GDM1 (cell line): ENCODE data around the gene HABP2.

Experiments
- DNase-seq: peaks from one replicate; lab custom pipeline; 2025; lab: John Stamatoyannopoulos, UW

HABP2 gene

DNA sequence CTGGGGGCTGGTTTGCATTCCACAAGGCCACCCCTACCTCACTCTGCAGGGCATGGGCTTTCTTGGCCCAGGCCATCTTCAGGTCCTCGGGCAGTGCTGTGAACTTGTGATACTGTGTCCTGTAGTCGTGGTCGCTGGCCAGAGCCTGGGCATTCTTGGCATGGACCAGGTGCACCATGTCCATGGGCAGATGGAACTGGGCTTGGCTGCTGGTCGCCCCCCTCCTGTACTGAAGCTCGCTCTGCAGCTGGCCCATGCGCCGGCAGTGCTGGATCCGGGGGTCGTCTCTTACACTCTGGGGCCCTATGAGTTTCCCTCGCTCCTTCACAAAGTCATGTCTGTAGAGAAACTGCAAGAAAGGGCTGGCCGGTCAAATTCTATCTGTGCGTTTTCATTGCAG, 51.7 kb downstream of the HABP2 start:
- DNase-seq = no peak

DNA sequence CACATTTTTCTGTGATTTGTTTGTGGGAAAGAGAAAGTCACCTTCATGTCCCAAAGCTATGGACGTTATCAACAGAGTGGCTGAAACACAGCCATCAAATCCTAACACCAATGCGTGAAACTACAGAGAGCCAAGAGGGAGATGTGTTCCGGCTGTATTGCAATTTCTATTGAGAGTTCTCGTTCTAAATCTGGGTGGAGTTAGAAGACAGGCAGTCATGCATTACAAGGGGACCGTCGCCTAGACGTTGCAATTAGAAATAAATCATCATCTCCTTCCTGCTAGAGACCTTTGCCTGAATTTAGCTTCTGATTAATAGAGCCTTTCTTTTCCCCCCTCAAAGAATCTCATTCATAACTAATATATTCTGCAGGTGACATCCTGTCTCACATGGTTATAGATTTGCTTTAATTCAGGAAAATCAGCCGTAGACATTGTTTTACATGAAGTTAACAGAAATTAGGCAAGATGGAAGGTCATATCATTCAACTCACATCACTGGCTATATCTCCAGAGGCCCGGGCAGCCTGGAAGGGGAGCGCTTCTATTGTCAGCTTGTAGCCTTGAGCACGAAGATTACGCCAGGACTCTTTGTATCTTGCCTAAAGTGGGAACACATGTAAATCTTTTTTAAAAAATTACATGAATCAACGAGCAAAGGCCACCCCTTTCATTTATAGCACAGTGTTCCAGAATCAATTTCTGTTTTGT, 52.6 kb downstream of the HABP2 start:
- no peak for DNase-seq

DNA sequence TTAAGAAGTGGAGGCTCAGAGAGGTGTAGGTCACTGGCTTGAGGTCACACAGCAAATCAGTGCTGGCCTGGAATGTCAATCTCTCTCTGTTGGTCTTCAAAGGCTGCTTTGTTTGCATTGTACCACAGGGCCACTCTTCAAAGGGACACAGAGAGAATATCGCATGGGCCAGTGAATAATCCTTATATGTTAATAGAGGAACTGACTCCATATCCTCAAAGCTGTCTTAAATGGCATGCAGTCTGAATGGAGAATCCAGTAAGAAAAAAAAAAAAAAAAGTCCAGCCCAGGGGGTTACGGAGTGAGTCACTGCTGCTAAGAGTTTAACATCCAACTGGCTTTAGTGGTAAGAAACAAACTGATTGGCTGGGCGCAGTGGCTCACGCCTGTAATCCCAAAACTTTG, 56.9 kb downstream of the HABP2 start:
- DNase-seq = no peak

DNA sequence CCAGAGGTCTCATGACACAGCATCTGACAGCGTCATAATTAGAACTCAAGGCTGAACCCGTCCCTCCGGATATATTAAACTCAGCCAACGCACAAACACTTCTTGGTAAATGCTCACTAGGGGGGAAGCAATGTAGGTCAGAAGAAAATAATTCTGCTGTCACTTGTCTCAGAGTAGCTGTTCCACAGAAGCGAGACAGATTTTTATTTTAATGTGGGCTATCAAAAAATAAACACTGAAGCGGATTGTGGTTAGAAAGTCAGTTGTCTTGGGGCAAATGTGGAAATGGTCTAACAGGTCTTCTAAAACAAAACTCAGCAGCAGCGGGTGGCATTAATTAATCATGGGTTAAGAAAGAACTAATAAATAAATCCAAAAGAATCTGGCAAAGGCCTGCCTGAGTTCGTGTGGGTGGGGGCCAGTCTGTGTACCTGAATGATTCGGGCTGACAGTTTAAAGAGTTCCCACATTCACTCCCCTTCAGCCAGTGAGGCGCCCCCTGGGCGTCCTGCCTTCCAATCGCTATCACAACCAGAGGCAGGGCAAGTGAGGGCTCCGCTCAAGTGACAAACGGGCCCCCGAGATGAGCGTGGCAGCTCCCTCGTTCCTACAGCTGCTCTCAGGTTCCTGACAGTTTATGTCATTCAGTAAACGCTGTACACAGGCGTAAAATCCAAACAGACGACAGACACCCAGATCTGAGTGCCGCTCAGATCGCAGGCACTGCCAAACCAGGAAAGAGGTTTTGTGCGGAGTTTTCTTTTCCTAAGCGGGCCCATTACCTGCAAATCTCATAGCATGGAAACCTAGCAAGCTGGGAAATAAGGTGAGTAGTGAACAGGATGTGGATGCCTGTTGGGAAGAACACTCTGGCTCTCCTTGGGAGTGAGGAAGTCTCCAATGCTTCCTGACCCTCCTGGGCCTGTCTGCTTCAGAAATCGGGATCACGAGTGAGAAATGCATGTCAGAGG, 58.1 kb downstream of the HABP2 start:
- no peak for DNase-seq

DNA sequence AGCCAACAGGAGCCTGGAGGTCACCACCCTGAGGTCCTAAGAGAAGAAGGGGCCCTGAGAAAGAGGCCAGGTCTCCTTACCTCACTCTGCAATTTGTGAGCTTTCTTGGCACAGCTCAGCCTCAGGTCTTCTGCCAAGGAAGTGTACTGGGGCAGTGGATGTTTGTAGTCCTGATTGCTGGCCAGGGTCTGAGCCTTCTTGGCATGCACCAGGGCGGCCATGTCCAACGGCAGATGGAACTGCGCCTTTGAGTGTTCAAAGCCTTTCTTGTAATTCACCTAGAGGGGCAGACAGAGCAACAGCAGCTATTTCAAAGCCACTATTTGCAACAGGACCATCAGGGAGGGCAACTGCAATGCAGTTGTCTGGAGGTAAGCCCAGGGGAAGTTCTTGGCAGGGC, 59.3 kb downstream of the HABP2 start:
- no peak for DNase-seq

DNA sequence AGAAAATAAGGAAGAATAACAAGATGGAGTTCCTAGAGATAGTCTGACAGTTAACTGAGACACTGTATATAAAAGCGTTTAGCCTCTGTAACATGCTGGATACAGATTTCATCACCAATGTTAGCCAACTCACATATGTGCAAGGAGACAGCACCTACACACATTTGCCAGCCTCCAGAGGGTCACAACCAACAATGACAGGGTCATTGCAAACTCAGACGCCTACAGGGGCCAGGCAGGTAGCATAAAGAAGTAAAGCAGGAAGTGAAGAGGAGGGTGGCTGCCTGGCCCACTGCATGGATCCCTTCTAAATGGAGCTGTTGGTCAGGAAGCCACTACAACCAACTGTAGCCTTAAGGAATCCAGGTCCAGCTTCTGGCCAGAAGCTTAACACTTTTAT, 60.6 kb downstream of the HABP2 start:
- DNase-seq = no peak

DNA sequence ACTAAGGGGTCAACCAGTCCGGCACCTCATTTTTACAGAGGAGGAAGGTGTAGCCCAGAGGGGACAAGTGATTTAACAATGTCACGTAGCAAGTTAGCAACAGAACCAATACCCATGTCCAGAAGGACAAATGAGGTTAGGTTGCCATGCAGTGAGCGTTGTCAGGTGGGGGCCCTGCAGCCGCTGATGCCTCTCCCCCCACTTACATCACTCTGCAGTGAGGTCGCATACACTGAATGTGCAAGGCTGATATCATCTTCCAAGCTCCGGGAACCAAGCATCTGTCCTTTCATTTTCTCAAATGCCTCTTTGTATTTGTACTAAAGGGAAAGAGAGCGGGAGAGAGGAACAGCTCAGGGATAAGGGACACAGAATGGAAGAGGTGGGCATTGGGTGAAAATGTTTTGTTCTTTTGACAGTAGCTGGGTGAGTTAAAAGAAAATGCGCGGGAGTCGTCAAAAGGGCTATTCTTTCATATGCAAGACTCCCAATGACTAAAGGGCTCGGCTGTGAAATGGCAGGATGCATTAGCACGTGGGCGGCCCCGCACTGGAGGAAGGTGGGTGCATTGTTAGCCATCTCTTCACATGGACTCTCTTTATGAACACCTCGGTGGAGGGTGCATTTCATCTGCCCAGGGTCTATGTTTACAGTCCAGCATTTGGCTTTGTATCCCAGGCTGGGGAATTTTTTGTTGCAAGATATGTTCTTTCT, 61.3 kb downstream of the HABP2 start:
- no peak for DNase-seq

DNA sequence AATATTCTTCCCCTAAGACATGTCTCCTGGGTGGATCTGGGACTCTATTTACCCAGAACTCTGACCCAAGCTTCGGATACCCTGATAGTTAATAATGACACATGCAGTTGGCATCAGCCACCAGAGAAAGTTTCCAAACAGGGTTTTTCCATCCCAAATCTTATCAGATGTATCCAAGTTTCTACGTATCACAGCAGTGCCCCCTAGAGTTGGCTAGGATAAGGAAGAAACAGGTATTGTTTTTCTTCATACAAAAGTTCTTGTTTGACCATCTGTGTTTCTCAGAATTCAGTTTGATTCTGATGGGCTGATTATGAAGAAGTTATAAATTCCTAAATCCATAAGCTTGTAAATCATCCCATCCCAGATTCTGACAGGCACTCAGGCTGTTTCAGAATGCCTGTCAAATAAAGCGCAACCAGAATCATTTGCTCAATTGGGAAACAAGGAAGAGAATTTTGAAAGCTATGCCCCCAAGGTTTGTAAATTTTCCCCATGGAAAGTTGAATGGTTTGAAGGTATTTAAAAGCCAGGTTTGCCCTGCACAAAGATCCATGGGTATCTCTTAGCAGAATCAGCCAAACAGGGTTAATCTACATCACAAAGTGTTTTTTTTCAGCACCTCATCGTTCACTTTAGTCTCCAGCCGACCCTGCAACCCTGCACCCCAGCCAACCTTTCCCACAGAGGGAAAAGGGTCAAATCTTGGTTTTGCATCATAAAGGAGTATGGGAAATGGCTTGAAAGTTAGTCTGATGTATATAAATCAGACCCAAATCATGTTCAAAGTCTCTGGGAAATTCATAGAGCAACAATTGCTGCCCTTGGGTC, 63.6 kb downstream of the HABP2 start:
- no peak for DNase-seq

DNA sequence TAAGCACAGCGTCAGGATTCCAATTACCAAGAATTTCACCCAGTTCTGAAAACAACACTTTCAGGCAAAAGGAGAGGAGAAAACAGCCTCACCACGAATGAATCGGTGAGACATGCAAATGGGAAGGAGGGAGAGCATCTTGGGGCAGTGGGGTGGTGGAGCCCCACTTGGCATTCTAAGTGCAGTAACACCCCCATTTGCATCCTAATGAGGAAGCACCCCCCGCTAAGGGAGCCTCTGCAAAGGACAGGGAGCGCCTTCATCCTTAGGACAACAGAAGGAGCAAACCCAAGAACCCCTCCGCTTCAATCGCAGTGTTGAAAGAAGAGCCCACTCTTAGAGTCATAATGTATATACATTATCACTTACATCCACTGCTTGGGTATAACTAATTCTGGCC, 64.2 kb downstream of the HABP2 start:
- no peak for DNase-seq

DNA sequence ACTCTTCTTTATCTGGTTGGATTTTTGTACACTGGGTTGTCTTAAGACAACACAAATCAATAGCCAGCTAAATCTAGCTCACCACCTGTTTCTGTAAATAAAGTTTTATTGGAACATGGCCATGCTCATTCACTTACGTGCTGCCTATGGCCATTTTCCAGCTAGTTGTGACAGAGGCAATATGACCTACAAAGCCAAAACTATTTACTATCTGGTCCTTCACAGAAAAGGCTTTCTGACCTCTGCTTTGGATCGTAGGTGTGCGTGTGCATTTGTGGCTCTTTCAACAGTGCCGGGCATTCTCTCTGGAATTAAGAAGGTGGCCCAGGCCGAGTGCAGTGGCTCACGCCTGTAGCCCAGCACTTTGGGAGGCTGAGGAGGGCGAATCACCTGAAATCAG, 65.5 kb downstream of the HABP2 start:
- no peak for DNase-seq

DNA sequence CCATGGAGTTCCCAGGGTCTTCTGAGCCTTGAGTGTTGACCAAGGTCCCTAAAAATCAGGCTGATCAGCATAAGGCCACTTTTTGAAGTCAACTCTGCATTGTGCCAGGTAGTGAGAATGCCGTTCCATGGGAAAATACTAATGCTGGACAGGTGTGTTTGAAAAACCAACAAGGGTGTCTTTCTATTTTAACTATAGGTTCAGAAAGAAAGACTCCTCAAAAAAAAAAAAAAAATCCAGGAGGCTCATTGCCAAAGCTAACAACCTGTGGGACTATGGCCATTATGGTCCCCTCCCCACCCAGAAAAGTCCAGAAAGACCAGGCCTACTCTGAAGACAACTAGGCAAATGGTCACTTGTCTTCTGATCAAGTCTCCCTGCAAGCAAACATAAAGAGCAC, 66.5 kb downstream of the HABP2 start:
- DNase-seq = no peak

DNA sequence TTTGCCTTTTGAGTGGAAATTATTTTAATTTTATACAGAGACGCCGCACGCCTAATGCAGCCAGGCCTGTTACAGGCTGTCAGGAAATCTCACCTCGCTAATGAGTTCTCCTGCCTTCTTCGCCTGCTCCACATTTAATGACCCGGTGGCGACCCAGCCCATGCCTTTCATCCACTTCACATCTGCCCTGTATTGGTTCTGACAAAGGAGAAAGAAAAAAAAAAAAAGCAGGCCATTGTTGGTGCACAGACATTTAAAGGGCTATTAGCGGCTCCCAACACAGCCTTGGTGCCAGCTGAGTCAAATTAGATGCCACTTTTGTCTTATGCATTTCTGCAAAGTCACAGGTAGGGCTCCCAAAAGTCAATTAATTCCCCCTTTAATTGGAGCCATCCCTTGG, 67.7 kb downstream of the HABP2 start:
- DNase-seq = no peak

DNA sequence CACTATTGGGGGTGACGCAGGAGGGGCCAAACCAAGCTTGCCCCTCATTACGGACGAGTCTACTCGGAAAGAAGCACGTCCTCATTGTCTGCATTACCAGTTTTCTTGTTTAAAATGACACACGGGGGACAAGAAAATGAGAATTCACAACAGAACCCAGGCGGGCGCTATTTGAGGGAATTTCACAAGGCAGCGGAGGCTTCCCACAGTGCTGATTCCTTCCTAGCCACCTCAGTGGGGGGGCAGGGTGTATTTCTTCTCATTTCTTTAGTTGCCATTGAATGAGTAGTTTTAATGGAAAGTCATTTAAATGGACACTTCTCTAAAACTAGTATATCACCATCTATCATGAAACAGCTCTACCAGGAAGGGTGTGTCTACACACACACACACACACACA, 68.1 kb downstream of the HABP2 start:
- DNase-seq = no peak

DNA sequence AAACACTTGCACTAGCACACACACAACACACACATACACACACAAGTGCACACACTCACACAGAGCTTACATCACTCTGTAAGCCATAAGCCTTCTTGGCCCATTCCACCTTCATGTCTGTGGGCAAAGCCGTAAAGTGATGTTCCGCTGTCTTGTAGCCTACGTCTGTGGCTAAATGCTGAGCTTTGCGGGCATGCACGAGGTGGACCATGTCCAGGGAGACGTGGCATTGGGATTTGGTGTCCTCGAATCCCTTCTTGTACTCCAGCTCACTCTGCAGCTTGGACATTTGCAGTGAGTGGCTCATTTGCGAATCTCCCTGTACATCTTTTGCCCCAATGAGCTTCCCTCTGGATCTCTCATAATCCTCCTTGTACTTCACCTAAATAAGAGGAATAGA, 68.9 kb downstream of the HABP2 start:
- DNase-seq = no peak

DNA sequence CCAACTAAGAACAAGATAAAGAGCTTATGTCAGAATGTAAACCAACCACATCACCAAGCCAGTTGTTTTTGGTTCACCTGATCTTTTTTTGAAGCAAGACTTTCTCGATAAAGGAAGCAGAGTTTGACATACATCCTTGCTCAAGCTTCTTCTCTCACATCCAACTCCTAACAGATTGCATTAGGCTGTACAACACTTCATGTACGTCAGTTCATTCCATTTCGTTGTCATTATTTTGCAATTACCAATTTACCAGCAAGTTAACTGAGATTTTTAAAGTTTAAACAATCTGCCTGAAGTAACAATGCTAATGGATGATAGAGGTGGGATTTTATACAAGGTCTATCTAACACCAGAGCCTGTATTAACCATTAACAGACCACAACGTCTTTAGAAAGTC, 70.0 kb downstream of the HABP2 start:
- no peak for DNase-seq

DNA sequence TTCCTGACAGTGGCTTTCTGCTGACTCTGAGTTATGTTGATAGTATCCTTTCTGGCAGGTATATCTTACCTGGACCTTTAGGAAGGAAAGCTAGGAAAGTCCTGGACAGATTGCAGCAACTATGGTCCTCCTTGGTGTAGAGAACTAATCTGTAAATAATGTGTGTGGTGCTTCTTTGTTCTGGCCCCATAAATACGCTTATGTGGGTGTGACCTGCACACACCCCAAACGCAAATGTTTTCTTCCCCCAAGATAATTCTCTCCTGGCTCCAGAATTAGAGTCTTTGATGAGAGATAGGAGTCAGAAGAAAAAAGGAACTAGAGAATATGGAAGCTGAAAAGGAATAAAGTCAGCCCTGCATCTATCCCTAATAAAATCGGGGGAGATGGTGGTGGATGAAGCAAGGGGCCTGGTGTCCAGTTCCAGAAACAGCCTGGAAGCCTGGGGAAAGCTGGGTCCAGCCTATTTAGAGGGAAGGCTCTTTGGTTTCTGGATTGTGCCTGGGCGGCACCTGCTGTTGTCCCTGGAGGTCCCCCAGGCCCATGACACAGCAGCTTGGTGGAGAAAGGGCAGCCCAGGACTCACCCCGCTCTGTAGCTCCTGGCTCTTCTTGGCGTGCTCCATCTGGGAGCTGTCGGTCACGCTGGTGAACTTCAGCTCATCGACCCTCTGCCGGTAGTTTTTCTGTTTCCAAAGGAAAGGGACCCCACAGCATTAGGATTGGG, 72.8 kb downstream of the HABP2 start:
- no peak for DNase-seq

DNA sequence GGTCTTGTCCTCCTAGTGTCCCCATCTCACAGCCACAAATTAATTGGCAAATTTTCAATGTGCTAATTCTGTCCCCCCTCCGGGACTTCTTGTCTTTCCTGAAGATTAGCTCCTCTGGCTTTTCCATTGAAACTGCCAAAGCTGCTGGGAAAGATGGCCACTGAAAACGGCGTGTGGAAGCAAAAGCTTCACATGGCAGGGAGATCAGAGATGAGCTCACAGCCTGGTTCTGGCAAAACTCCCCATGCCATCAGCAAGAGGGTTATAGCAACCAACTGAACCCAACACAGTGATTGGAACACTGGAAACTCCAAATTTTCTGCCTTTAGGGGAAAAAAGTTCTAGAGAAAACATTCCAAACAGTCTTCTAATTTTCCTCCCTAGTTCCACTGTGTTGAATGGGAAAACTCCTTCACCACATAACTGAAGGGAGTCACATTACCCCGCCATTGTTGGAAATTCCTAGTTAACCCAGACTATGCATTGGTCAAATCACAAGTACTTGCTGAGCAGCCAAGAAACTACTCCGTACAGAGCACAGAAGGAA, 74.0 kb downstream of the HABP2 start:
- no peak for DNase-seq

DNA sequence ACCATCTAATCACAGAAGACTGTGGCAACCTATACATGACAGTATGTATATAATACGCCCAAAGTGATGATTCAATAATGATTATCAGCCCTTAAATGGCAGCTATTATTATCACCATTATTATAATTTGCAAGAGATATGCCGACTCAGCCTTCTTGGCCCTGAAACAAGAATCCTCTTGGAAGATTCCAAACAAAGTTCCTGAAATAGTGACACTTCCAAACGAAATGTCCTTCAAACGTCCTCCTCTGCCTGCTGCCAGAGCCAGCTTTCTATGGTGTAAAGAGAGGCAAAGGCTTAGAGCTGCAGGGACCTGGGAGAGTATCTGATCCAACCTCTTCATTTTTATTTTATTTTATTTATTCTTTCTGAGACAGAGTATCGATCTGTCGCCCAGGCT, 75.0 kb downstream of the HABP2 start:
- no peak for DNase-seq

DNA sequence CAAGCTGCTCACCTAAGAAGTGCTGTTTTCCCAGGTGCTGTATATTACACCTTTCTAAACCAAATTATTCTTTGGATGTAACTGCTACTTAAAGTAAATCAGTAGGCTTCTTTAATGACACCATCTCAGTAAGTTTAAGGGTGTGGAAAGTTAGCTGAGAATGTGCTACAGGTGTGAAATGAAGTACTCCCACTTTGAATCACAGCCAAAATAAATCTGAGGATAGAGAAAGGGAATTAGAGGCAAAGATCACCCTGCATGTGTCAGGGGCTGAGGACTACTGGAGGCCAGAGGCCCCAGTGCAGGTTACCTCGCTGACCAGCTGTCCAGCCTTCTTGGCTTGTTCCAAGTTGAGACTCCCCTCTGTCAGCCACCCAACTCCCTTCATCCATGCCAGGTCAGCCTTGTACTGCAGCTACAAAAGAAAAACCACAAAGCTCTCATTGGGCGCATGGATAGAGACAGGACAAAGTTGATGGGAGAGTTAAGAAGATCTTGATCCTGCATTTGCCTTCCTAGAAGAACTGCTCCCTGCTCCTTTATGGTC, 75.8 kb downstream of the HABP2 start:
- no peak for DNase-seq

DNA sequence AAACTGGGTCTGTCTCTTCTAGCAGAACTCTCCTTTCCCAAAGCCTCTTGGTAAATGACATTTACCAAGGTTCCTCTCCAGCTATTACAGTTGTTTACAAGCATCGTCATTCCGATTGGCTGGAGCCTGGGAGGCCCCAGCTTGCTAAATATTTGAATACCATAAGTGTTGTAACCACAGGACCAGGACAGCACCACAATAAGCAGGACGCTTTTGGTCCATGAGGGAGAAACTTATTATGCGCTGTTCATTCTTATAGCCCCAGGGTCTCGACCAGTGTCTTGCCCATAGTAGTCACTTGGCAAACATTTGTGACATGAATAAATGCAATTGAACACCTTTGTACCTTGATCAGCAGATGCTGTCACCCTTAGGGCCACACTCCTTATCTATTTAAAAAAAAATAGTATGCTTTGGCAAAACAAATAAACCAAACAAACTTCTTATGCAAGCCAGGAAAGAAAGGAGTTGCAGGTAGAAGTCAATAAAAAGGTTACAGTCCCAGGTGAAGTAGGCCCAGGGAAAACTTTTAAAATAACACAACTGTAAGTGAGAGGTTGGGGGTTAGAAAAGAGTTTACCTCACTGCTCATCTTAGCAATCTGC, 78.2 kb downstream of the HABP2 start:
- DNase-seq = no peak
